Trophoblast cell (in vitro differentiated cells and primary cell): ENCODE measurements around the gene RPN2.

Experiments
- DNase-seq, 2 donors: peaks; one replicate each; pipeline ENCODE4 v3.0.0-alpha.2; 2016
- H2AFZ ChIP-seq: 2 replicates; pipeline ENCODE4 v1.6.1; 2013; ENCODE audit warnings: low read length, moderate library complexity, mild to moderate bottlenecking; ENCODE audit not compliant: insufficient read depth, poor library complexity
- H2AK5ac ChIP-seq: 2 replicates; pipeline ENCODE4 v1.6.1; 2013; ENCODE audit warnings: mild to moderate bottlenecking, low read length
- H2BK120ac ChIP-seq: 2 replicates; pipeline ENCODE4 v1.6.1; 2013; ENCODE audit warnings: low read length, mild to moderate bottlenecking, moderate library complexity; ENCODE audit not compliant: insufficient read depth, poor library complexity
- H2BK12ac ChIP-seq: 2 replicates; pipeline ENCODE4 v1.6.1; 2013; ENCODE audit warnings: mild to moderate bottlenecking, low read length, moderate library complexity
- H2BK5ac ChIP-seq: 2 replicates; pipeline ENCODE4 v1.6.1; 2013; ENCODE audit warnings: low read length, low read depth, moderate library complexity, mild to moderate bottlenecking; ENCODE audit not compliant: poor library complexity
- H3K14ac ChIP-seq: 2 replicates; pipeline ENCODE4 v1.6.1; 2013; ENCODE audit warnings: mild to moderate bottlenecking, low read length
- H3K18ac ChIP-seq: 2 replicates; pipeline ENCODE4 v1.6.1; 2013; ENCODE audit warnings: mild to moderate bottlenecking, low read length
- H3K23ac ChIP-seq: 2 replicates; pipeline ENCODE4 v1.6.1; 2013; ENCODE audit warnings: low read length
- H3K27ac ChIP-seq: 2 replicates; pipeline ENCODE4 v1.5.1; 2013; ENCODE audit warnings: low read depth, mild to moderate bottlenecking, inconsistent platforms, low read length, moderate library complexity
- H3K27me3 ChIP-seq: 2 replicates; pipeline ENCODE4 v1.6.1; 2013; ENCODE audit warnings: inconsistent platforms, mild to moderate bottlenecking, low read length, moderate library complexity; ENCODE audit not compliant: insufficient read depth
- H3K36me3 ChIP-seq, 2 experiments: 1 replicate in 1 of 2; 2 replicates in 1 of 2; pipeline ENCODE4 v1.6.1; 2013; ENCODE audit warnings: low read length in 2 of 2, mild to moderate bottlenecking in 2 of 2, moderate library complexity in 1 of 2; ENCODE audit not compliant: insufficient read depth in 2 of 2, control insufficient read depth in 1 of 2
- H3K4ac ChIP-seq: 2 replicates; pipeline ENCODE4 v1.6.1; 2013; ENCODE audit warnings: low read depth, mild to moderate bottlenecking, low read length, moderate library complexity
- H3K4me1 ChIP-seq, 2 experiments: 1 replicate in 1 of 2; 2 replicates in 1 of 2; pipeline ENCODE4 v1.6.1; 2013; ENCODE audit warnings: low read length in 2 of 2, mild to moderate bottlenecking in 2 of 2, moderate library complexity in 1 of 2; ENCODE audit not compliant: insufficient read depth in 2 of 2, control insufficient read depth in 1 of 2
- H3K4me2 ChIP-seq: 2 replicates; pipeline ENCODE4 v1.6.1; 2013; ENCODE audit warnings: inconsistent platforms, mild to moderate bottlenecking, low read length, moderate library complexity
- H3K4me3 ChIP-seq: 2 replicates; pipeline ENCODE4 v1.5.1; 2013; ENCODE audit warnings: mild to moderate bottlenecking, low read depth, low read length, inconsistent platforms
- H3K79me1 ChIP-seq: one replicate; pipeline ENCODE4 v1.6.1; 2013; ENCODE audit warnings: low read length
- H3K79me2 ChIP-seq: 2 replicates; pipeline ENCODE4 v1.6.1; 2013; ENCODE audit warnings: low read length, mild to moderate bottlenecking; ENCODE audit not compliant: control insufficient read depth, insufficient read depth, poor library complexity
- H3K9ac ChIP-seq: 2 replicates; pipeline ENCODE4 v1.6.1; 2013; ENCODE audit warnings: mild to moderate bottlenecking, low read length
- H3K9me3 ChIP-seq: 2 replicates; pipeline ENCODE4 v1.6.1; 2013; ENCODE audit warnings: low read depth, mild to moderate bottlenecking, control low read depth, inconsistent platforms, low read length; ENCODE audit not compliant: insufficient read depth
- H4K12ac ChIP-seq: 2 replicates; pipeline ENCODE4 v1.6.1; 2013; ENCODE audit warnings: low read depth, mild to moderate bottlenecking, low read length, moderate library complexity
- H4K8ac ChIP-seq: 2 replicates; pipeline ENCODE4 v1.6.1; 2013; ENCODE audit warnings: low read depth, mild to moderate bottlenecking, low read length, moderate library complexity
- H4K91ac ChIP-seq: one replicate; pipeline ENCODE4 v1.6.1; 2013; ENCODE audit warnings: low read depth, mild to moderate bottlenecking, low read length, moderate library complexity
- WGBS: extraction: QIAGEN DNeasy Blood & Tissue Kit; methylation state at CpG from one replicate; pipeline ENCODE4 v1.1.7; 2013; ENCODE audit warnings: missing lambda C conversion rate; ENCODE audit not compliant: insufficient read length, insufficient coverage; ENCODE audit errors: extremely low coverage; 5-methylcytosine and 5-hydroxymethylcytosine counted together

RPN2 gene

GRCh38 chr20:37231947-37232630, 53.0 kb downstream of the RPN2 start:
- Histone ChIP-seq H3K79me2 (no peaks in the 10 kb centered on the region), H3K27ac (no peak overlapping the region), H3K36me3 (peaks cover 49 to 82% of the 10 kb centered on the region in 2 experiments), H2BK12ac (no peak overlapping the region), H3K27me3 (no peaks in the 10 kb centered on the region), H2AFZ (no peak overlapping the region), H3K9me3 (no peaks in the 10 kb centered on the region), H3K18ac (no peak overlapping the region), H4K91ac (no peak overlapping the region), H2BK5ac (no peak overlapping the region), H3K4me3 (no peak overlapping the region), H3K14ac (no peak overlapping the region), H4K8ac (no peak overlapping the region), H2BK120ac (no peak overlapping the region), H3K23ac (no peak overlapping the region), H3K79me1 (no peaks in the 10 kb centered on the region), H3K4me2 (no peak overlapping the region), H3K4ac (no peak overlapping the region), H3K9ac (no peak overlapping the region), H2AK5ac (no peak overlapping the region), H3K4me1 (peaks cover 0 to 5% of the 10 kb centered on the region in 2 experiments), H4K12ac (no peak overlapping the region)
- no peak for DNase-seq
- no CpG with 5 or more reads among the region's 13 CpGs for WGBS

- Histone ChIP-seq H4K8ac (no peak overlapping the region), H2AK5ac (no peak overlapping the region), H4K12ac (no peak overlapping the region), H3K14ac (no peak overlapping the region), H3K27me3 (no peaks in the 10 kb centered on the region), H3K4ac (no peak overlapping the region), H3K79me2 (no peaks in the 10 kb centered on the region), H3K79me1 (no peaks in the 10 kb centered on the region), H2AFZ (no peak overlapping the region), H4K91ac (no peak overlapping the region), H3K4me1 (peaks cover 0 to 5% of the 10 kb centered on the region in 2 experiments), H3K18ac (no peak overlapping the region), H3K36me3 (peaks cover 52 to 84% of the 10 kb centered on the region in 2 experiments), H3K27ac (no peak overlapping the region), H2BK12ac (no peak overlapping the region), H3K4me3 (no peak overlapping the region), H3K23ac (no peak overlapping the region), H3K4me2 (no peak overlapping the region), H3K9ac (no peak overlapping the region), H2BK5ac (no peak overlapping the region), H2BK120ac (no peak overlapping the region), H3K9me3 (no peaks in the 10 kb centered on the region)
- DNase-seq: peak; percentile 82 to 86
- WGBS: no CpG with 5 or more reads among the region's 10 CpGs
These were observed 54.6 kb downstream of the RPN2 start for GRCh38 chr20:37233548-37234253.

GRCh38 chr20:37234254-37234581, 55.1 kb downstream of the RPN2 start:
- Histone ChIP-seq H4K91ac (no peak overlapping the region), H2BK120ac (no peak overlapping the region), H3K27me3 (no peaks in the 10 kb centered on the region), H3K23ac (no peak overlapping the region), H3K4me2 (no peak overlapping the region), H3K79me2 (no peaks in the 10 kb centered on the region), H3K79me1 (no peaks in the 10 kb centered on the region), H3K4me3 (no peak overlapping the region), H3K36me3 (peaks cover 50 to 85% of the 10 kb centered on the region in 2 experiments), H3K14ac (no peak overlapping the region), H2BK5ac (no peak overlapping the region), H2AK5ac (no peak overlapping the region), H3K9ac (no peak overlapping the region), H2AFZ (no peak overlapping the region), H3K18ac (no peak overlapping the region), H3K27ac (no peak overlapping the region), H3K4ac (no peak overlapping the region), H3K9me3 (no peaks in the 10 kb centered on the region), H4K8ac (no peak overlapping the region), H2BK12ac (no peak overlapping the region), H4K12ac (no peak overlapping the region), H3K4me1 (peaks cover 0 to 3% of the 10 kb centered on the region in 2 experiments)
- no CpG with 5 or more reads among the region's 5 CpGs for WGBS
- no peak for DNase-seq

GRCh38 chr20:37235065-37235464, 55.9 kb downstream of the RPN2 start:
- Histone ChIP-seq H3K4me2 (no peak overlapping the region), H2AK5ac (no peak overlapping the region), H3K79me2 (no peaks in the 10 kb centered on the region), H3K27ac (no peak overlapping the region), H2AFZ (no peak overlapping the region), H2BK12ac (no peak overlapping the region), H3K14ac (no peak overlapping the region), H2BK120ac (no peak overlapping the region), H3K27me3 (no peaks in the 10 kb centered on the region), H3K4me3 (no peak overlapping the region), H4K12ac (no peak overlapping the region), H3K36me3 (peaks cover 50 to 86% of the 10 kb centered on the region in 2 experiments), H3K9ac (no peak overlapping the region), H3K23ac (no peak overlapping the region), H4K91ac (no peak overlapping the region), H2BK5ac (no peak overlapping the region), H4K8ac (no peak overlapping the region), H3K4me1 (peaks cover 0 to 3% of the 10 kb centered on the region in 2 experiments), H3K4ac (no peak overlapping the region), H3K79me1 (no peaks in the 10 kb centered on the region), H3K18ac (no peak overlapping the region), H3K9me3 (no peaks in the 10 kb centered on the region)
- DNase-seq: no peak
- no CpG with 5 or more reads among the region's 6 CpGs for WGBS
